GM23338 (cell line): Measurements from ENCODE around the gene ZNF692. TPM values are rescaled to one million over a fixed set of nuclear protein-coding genes. Genes with fewer than 3 reads are reported as not detected.
A peak's percentile ranks its signal among the peaks of the same experiment; 100 is the strongest.

Experiments
- ATAC-seq: fragments of 200-7000 bp; cut with Tn5 transposase; 3 replicates; pipeline ENCODE4 v1.9.1; 2020
- DNase-seq: peaks from one replicate; pipeline ENCODE4 v3.0.0-alpha.2; 2015; ENCODE audit warnings: low spot score
- H2AFZ ChIP-seq: fragments of 200-600 bp; sonication (generic); 2 replicates; pipeline ENCODE4 v1.8.0; 2016; ENCODE audit warnings: antibody characterized with exemption, mild to moderate bottlenecking, moderate library complexity
- H3F3A ChIP-seq: fragments of 200-600 bp; sonication (generic); replicated peaks from 2 replicates; pipeline ENCODE4 v1.8.0; 2017; ENCODE audit warnings: antibody characterized with exemption, mixed run types, low read depth
- H3K27ac ChIP-seq: fragments of 200-600 bp; sonication (generic); 2 replicates; pipeline ENCODE4 v1.6.1; 2016; ENCODE audit warnings: low read depth
- H3K27me3 ChIP-seq: fragments of 200-600 bp; sonication (generic); 2 replicates; pipeline ENCODE4 v1.8.0; 2016; ENCODE audit warnings: mild to moderate bottlenecking, mixed run types, moderate library complexity; ENCODE audit not compliant: insufficient read depth
- H3K36me3 ChIP-seq: fragments of 200-600 bp; sonication (generic); 2 replicates; pipeline ENCODE4 v1.8.0; 2016; ENCODE audit warnings: mild to moderate bottlenecking; ENCODE audit not compliant: insufficient read depth
- H3K4me1 ChIP-seq: fragments of 200-600 bp; sonication (generic); 2 replicates; pipeline ENCODE4 v1.8.0; 2016; ENCODE audit warnings: mild to moderate bottlenecking, moderate library complexity; ENCODE audit not compliant: insufficient read depth
- H3K4me2 ChIP-seq: fragments of 200-600 bp; sonication (generic); 2 replicates; pipeline ENCODE4 v1.7.1; 2017; ENCODE audit warnings: mixed run types
- H3K4me3 ChIP-seq: fragments of 200-600 bp; sonication (generic); 2 replicates; pipeline ENCODE4 v1.6.1; 2016; ENCODE audit warnings: mixed run types
- H3K79me2 ChIP-seq: fragments of 200-600 bp; sonication (generic); replicated peaks from 2 replicates; pipeline ENCODE4 v1.8.0; 2017; ENCODE audit warnings: mild to moderate bottlenecking; ENCODE audit not compliant: insufficient read depth
- H3K9me2 ChIP-seq: fragments of 200-600 bp; sonication (generic); 2 replicates; pipeline ENCODE4 v1.8.0; 2017; ENCODE audit not compliant: insufficient read depth
- H4K20me1 ChIP-seq: fragments of 200-600 bp; sonication (generic); replicated peaks from 2 replicates; pipeline ENCODE4 v1.8.0; 2017; ENCODE audit warnings: mild to moderate bottlenecking; ENCODE audit not compliant: insufficient read depth
- H3K27ac Mint-ChIP-seq: 2 replicates; pipeline ENCODE4 v1.8.0; 2020; ENCODE audit warnings: inconsistent platforms, mild to moderate bottlenecking, moderate library complexity, mixed read lengths
- H3K27me3 Mint-ChIP-seq: 3 replicates; pipeline ENCODE4 v1.8.0; 2022; ENCODE audit warnings: low read depth, mild to moderate bottlenecking, moderate library complexity, mixed read lengths, inconsistent platforms; ENCODE audit not compliant: insufficient read depth, poor library complexity
- H3K36me3 Mint-ChIP-seq: 3 replicates; pipeline ENCODE4 v1.8.0; 2021; ENCODE audit warnings: low read depth, mild to moderate bottlenecking, inconsistent platforms, moderate library complexity, mixed read lengths
- H3K4me1 Mint-ChIP-seq: 3 replicates; pipeline ENCODE4 v1.8.0; 2020; ENCODE audit warnings: mild to moderate bottlenecking, inconsistent platforms, mixed read lengths
- H3K4me3 Mint-ChIP-seq: 3 replicates; pipeline ENCODE4 v1.8.0; 2021; ENCODE audit warnings: moderate library complexity, mild to moderate bottlenecking, inconsistent platforms, mixed read lengths
- H3K9me3 Mint-ChIP-seq: 3 replicates; pipeline ENCODE4 v1.8.0; 2020; ENCODE audit warnings: moderate library complexity, mild to moderate bottlenecking, inconsistent platforms, mixed read lengths
- CREB1 ChIP-seq: fragments of 250-450 bp; sonication (Bioruptor Pico); IDR thresholded peaks from 2 replicates; pipeline ENCODE4 v1.5.0; 2020; ENCODE audit warnings: low read depth, mild to moderate bottlenecking, moderate library complexity
- CTCF ChIP-seq, 2 experiments: fragments of 200-600 bp in 1 of 2; sonication (generic) in 1 of 2; conservative IDR thresholded peaks; 2 replicates each; pipeline versions ENCODE4 v1.5.1 to v1.6.1; 2016 to 2017; ENCODE audit warnings: antibody characterized with exemption in 2 of 2, low read depth in 2 of 2, mild to moderate bottlenecking in 2 of 2, moderate library complexity in 1 of 2
- ETS1 ChIP-seq: IDR thresholded peaks from 2 replicates; pipeline ENCODE4 v1.6.1; 2016; ENCODE audit warnings: antibody characterized with exemption
- EZH2 ChIP-seq: fragments of 200-600 bp; sonication (generic); IDR thresholded peaks from one replicate; pipeline ENCODE4 v1.8.0; 2017; ENCODE audit warnings: antibody characterized with exemption, mild to moderate bottlenecking, low read depth; ENCODE audit not compliant: unreplicated experiment
- EZH2phosphoT487 ChIP-seq: fragments of 200-600 bp; sonication (generic); IDR thresholded peaks from one replicate; pipeline ENCODE4 v1.8.1; 2018; ENCODE audit warnings: antibody characterized with exemption; ENCODE audit not compliant: unreplicated experiment
- JUNB ChIP-seq: IDR thresholded peaks from one replicate; pipeline ENCODE4 v1.6.1; 2016; ENCODE audit warnings: antibody characterized with exemption; ENCODE audit not compliant: unreplicated experiment
- NANOG ChIP-seq: IDR thresholded peaks from 2 replicates; pipeline ENCODE4 v1.6.1; 2016; ENCODE audit warnings: antibody characterized with exemption, borderline replicate concordance
- POLR2AphosphoS5 ChIP-seq: IDR thresholded peaks from 2 replicates; pipeline ENCODE4 v1.6.1; 2016; ENCODE audit warnings: antibody characterized with exemption, low read depth
- REST ChIP-seq: IDR thresholded peaks from one replicate; pipeline ENCODE4 v1.6.1; 2018; ENCODE audit warnings: antibody characterized with exemption; ENCODE audit not compliant: unreplicated experiment
- STAT1 ChIP-seq: IDR thresholded peaks from one replicate; pipeline ENCODE4 v1.6.1; 2016; ENCODE audit warnings: antibody characterized with exemption; ENCODE audit not compliant: unreplicated experiment
- ZNF114 ChIP-seq: fragments of 250-450 bp; sonication (Bioruptor Pico); IDR thresholded peaks from 2 replicates; pipeline ENCODE4 v1.5.0; 2020; ENCODE audit warnings: mild to moderate bottlenecking, moderate library complexity
- ZNF331 ChIP-seq: fragments of 250-450 bp; sonication (Bioruptor Pico); IDR thresholded peaks from 2 replicates; pipeline ENCODE4 v1.5.0; 2020; ENCODE audit warnings: low read depth, mild to moderate bottlenecking, moderate library complexity
- ZNF462 ChIP-seq: fragments of 250-450 bp; sonication (Bioruptor Pico); IDR thresholded peaks from 2 replicates; pipeline ENCODE4 v1.5.0; 2020; ENCODE audit warnings: mild to moderate bottlenecking, moderate library complexity
- polyA plus RNA-seq: library from polyadenylated mRNA; unstranded; fragments of >200 nt; fragmentation: Nextera tagmentation; extraction: Ambion mirVana; gene quantifications from 2 replicates; pipeline ENCODE4 v1.2.1, GENCODE V29; 2016
- total RNA-seq: library from RNA; depleted of rRNA; stranded (reverse); fragments of >200 nt; shearing (Covaris generic); gene quantifications from 2 replicates; pipeline ENCODE4 v1.2.3, GENCODE V29; 2014

ZNF692 gene
- total and polyA plus RNA-seq, 2 experiments from 2014 or later, result 41.2 to 57.1 TPM

- TF ChIP-seq ZNF462 (CRISPR knock-in tag), result no peak
- TF ChIP-seq CREB1, result no peak
These were observed 17.9 kb downstream of the ZNF692 start (continued) for GRCh38 chr1:248840946-248841345.

GRCh38 chr1:248839168-248839555, 19.7 kb downstream of the ZNF692 start:
- Mint-ChIP-seq H3K4me1 (peaks cover 5% of the 10 kb centered on the region), H3K27me3 (peaks cover 3% of the 10 kb centered on the region), H3K36me3 (peaks cover under 1% of the 10 kb centered on the region; the same call in 1 of the 3 replicates), H3K9me3 (no peaks in the 10 kb centered on the region), H3K4me3 (no peak overlapping the region; the same call in 2 of the 3 replicates), H3K27ac (peak overlapping the region; percentile 92)
- Histone ChIP-seq H3K4me3 (peak overlapping the region; percentile 94), H3F3A (peaks cover 5% of the 10 kb centered on the region; the same call in 1 of the 2 replicates), H3K4me2 (peak overlapping the region; percentile 72), H3K36me3 (no peaks in the 10 kb centered on the region), H2AFZ (no peak overlapping the region), H4K20me1 (peaks cover 8% of the 10 kb centered on the region; the same call in 1 of the 2 replicates), H3K79me2 (no peaks in the 10 kb centered on the region; the same call in 1 of the 2 replicates), H3K4me1 (peaks cover 10% of the 10 kb centered on the region), H3K9me2 (no peaks in the 10 kb centered on the region), H3K27me3 (peaks cover 7% of the 10 kb centered on the region; the same call in 1 of the 2 replicates), H3K27ac (peak overlapping the region; percentile 27; the same call in 1 of the 2 replicates)
- DNase-seq (no peak), ATAC-seq (peak; percentile 1; the same call in 2 of the 3 replicates)
- TF ChIP-seq JUNB (no peak), ZNF331 (CRISPR knock-in tag) (no peak), ZNF114 (CRISPR knock-in tag) (no peak), EZH2 (no peak), NANOG (no peak), CTCF (conservative IDR thresholded peaks at IDR 0.05; ENCODE audit: low read depth in 2 of 2) (no peak), REST (no peak), EZH2phosphoT487 (no peak), STAT1 (no peak), ETS1 (no peak), POLR2AphosphoS5 (no peak)
